NCI-H2081 (cell line): ENCODE measurements around the gene TMEM8B.

Experiments used
- DNase-seq, 2 experiments: peaks; one replicate each; lab custom pipeline; 2025; lab: John Stamatoyannopoulos, UW

Gene TMEM8B

GRCh38 chr9:35840881-35841644 lies 12.0 kb downstream of the TMEM8B start:
- no peak for DNase-seq

- no peak for DNase-seq
These were observed 12.5 kb downstream of the TMEM8B start for GRCh38 chr9:35841645-35841900.

- DNase-seq, result no peak
These were observed 13.2 kb downstream of the TMEM8B start for GRCh38 chr9:35842020-35842745.

GRCh38 chr9:35842795-35843194 lies 13.8 kb downstream of the TMEM8B start:
- DNase-seq, result no peak

- DNase-seq, result no peak
These were observed 15.7 kb downstream of the TMEM8B start for GRCh38 chr9:35844628-35845270.

- DNase-seq, result no peak
These were observed 17.1 kb downstream of the TMEM8B start for GRCh38 chr9:35845824-35846771.

GRCh38 chr9:35847792-35848572 lies 19.0 kb downstream of the TMEM8B start:
- no peak for DNase-seq

- DNase-seq, result no peak
These were observed 23.3 kb downstream of the TMEM8B start for GRCh38 chr9:35852267-35852815.

- DNase-seq, result no peak
These were observed 24.1 kb downstream of the TMEM8B start for GRCh38 chr9:35852876-35853865.

- no peak for DNase-seq
These were observed 25.2 kb downstream of the TMEM8B start for GRCh38 chr9:35854091-35854762.

GRCh38 chr9:35856206-35856605 lies 27.2 kb downstream of the TMEM8B start:
- DNase-seq, result no peak

GRCh38 chr9:35856882-35857281 lies 27.9 kb downstream of the TMEM8B start:
- no peak for DNase-seq

- DNase-seq, result no peak
These were observed 29.4 kb downstream of the TMEM8B start for GRCh38 chr9:35858458-35858857.

- DNase-seq, result no peak
These were observed 30.4 kb downstream of the TMEM8B start for GRCh38 chr9:35859310-35859989.

- no peak for DNase-seq
These were observed 30.9 kb downstream of the TMEM8B start for GRCh38 chr9:35859990-35860339.

GRCh38 chr9:35861161-35861897 lies 32.3 kb downstream of the TMEM8B start:
- DNase-seq, result no peak

- DNase-seq, result no peak
These were observed 33.3 kb downstream of the TMEM8B start for GRCh38 chr9:35862328-35862727.

- DNase-seq, result no peak
These were observed 34.6 kb downstream of the TMEM8B start for GRCh38 chr9:35863583-35863982.
